ENCODE measurements around the gene BEND4.
"Not testable (repeated sequence)": the region's sequence is repeated elsewhere in the genome, so short reads cannot be mapped to it uniquely, and the experiment has no call there.

The BEND4 gene

DNA sequence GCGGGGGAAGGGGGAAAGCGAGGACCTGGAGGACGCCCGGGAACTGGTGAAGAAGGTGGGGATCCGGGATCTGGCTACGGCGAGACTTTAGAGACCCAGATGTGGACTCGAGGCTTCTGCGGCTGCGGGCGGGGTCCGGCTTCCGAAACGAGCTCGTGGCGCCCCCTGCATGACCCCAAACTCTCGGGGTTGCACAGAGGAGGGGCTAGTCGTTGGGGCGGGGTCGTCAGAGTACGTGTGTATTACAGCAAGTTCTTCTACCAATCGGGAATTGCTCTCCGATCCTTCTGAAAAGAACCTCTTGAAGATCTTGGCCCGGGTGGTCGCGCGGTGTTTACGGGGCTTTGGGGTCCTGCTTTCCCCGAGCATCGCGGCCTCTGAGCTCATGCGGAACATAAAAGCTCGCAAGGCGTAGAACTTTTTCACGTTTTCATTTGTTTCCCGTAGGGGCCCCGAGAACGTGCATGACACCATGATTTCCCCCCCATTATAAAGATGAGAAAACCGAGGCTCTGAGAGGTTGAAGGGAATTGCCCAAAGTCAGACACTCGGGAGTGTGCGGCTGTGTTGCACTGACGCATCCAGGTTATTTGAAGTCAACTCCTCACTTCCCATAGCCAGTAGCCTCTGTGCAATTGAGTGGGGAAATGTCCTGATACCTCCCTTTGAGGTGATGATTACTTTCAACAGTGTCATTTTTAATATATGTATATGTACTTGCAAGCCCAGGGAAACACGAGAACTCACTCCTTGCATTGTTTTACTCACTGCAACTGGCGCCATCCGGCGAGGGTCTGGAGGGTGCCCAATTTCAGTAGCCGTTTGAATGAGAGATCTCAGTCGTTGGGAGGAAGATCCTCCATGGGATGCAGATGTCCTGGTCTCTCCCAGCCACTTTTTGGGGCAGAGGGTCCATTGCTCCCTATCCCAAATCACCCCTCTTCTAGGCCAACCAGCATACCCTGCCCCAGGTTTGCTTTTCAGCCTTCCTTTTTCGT, at the start of gene BEND4:
BEND4 (minus strand) TSS at position 149 of the 998 bp plus-strand sequence. CDS start 512 bp downstream, outside the sequence.
- peak in 1 of 58 donors; percentile 49 for DNase-seq

DNA sequence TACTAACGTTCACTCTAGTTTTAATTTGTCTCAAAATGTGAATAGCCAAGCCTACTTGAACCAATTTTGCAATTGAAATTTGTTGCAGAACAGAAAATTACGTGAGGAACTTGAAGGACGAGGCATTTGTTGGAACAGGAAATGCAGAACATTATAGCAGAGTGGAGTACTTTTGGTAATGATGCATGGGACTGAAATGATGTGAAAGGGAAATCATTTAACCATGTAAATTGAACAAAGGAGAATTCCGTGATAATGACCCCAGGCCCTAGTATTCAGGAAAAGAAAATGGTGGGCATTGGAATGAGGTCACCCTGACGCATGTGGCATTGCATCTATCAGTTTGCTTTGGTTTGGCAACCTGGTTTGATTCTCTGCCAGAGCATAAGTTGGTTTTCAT, 44.9 kb upstream of the BEND4 start:
- DNase-seq, result no peak

DNA sequence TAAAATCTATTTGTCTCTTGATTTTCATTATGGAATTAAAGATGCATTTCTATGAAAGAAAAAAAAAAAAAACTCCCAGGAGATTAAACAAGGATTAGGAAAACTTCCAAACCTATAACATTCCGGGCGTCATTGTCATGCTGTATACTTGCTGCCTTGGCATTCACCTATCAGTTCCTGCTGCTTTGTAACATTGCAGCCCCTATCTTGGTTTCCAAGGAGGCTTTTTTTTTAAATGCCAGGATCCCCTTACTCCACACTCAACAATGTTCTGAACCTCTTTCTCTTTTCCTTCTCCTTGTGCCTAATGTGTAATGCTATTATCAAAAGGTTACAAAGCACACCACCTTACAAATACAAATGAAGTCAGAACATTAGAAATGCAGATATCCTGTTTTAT, 20.5 kb upstream of the BEND4 start:
- DNase-seq, result no peak

DNA sequence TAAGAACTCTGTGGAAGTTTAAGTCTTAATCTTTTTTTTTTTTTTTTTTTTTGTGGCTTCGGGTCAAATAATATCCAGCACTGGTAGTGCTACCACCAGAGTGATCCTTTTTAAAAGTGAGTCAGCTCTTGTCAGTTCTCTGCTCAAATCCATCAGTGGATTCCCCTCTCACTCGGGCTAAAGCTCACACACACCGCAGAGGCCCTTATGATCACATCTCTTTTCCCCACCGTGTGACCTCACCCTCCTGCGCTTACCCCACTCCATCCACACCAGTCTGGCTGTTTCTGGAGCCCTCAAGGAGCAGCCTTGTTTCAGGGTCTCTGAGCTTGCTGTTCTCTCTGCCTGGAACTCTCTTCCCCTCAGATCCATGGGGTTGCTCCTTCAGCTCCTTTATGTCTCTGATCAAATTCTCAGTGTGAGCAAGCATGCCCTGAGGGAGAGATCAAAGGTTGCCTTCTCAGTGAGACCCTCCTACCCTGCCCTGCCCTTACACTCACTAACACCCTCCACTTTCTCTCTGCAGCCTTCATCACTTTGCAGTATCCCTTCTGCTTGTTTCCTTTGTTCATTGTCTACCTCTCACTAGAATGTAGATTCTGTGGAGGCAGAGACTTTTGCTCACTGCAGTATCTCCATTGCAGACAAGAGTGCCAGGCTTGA, 19.8 kb upstream of the BEND4 start:
- no peak for DNase-seq

DNA sequence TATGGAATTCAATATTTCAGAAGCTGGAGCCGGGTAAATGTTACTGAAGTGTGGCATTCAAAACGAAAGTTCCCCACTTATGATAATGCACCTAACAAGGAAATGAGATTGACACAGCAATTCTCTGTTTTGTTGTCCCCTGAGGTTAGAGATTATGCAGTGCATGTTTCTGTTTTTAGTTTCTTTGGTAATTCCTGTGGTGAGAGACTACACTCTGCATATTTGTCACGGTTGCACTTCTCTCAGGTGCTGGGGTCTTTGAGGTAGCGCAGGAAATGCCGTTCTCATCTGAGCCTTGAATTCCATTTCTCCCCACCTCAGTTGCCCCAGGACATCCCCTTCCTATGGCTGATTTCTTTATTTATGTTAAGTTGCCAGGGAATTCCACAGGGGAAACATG, 15.3 kb upstream of the BEND4 start:
- no peak for DNase-seq

DNA sequence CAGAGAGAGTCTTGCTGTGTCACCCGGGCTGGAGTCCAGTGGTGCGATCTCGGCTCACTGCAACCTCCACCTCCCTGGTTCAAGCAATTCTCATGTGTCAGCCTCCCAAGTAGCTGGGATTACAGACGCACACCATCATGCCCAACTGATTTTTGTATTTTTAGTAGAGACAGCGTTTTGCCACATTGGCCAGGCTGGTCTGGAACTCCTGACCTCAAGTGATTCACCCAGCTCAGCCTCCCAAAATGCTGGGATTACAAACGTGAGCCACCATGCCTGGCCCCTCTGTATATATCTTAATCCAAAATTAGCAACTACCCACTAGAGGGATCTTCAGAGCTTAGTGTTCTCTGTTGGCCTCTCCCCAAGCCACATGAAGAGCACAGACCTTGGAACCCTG, 13.7 kb upstream of the BEND4 start:
- not testable (repeated sequence) for DNase-seq

DNA sequence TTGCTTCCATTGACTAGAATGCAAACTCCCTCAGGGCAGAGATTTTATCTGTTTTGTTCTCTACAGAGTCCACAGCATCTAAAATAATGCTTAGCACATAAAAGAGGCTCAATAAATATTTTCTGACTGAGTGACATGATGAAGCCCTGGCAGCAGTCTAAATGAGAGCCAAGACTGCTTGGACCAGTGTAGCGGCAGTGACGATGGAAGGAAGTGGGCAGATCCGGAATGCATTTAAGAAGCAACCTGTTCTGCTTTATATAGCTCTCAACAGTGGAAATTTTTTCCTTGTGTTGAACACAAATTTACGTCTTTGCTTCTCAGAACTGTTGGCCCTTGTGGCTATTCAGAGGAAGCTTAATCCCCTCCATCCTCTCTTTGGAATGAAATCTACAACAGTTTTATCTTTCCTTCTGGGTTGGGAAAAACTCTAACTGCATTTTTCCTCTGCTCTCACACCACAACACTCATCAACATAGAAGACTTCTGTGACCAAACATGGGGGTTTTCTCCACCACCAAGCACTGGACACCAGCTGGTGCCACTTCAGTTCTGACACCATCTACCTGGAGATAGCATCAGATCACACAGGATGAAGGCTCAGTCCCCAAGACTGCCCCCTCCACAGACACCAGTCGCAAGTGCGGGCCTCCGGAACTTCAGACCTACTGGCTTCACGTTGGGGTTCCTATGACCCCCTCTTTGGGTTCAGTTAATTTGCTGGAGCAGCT, 7.0 kb upstream of the BEND4 start:
- DNase-seq, result peak in 2 of 58 donors; percentile 2 to 4

DNA sequence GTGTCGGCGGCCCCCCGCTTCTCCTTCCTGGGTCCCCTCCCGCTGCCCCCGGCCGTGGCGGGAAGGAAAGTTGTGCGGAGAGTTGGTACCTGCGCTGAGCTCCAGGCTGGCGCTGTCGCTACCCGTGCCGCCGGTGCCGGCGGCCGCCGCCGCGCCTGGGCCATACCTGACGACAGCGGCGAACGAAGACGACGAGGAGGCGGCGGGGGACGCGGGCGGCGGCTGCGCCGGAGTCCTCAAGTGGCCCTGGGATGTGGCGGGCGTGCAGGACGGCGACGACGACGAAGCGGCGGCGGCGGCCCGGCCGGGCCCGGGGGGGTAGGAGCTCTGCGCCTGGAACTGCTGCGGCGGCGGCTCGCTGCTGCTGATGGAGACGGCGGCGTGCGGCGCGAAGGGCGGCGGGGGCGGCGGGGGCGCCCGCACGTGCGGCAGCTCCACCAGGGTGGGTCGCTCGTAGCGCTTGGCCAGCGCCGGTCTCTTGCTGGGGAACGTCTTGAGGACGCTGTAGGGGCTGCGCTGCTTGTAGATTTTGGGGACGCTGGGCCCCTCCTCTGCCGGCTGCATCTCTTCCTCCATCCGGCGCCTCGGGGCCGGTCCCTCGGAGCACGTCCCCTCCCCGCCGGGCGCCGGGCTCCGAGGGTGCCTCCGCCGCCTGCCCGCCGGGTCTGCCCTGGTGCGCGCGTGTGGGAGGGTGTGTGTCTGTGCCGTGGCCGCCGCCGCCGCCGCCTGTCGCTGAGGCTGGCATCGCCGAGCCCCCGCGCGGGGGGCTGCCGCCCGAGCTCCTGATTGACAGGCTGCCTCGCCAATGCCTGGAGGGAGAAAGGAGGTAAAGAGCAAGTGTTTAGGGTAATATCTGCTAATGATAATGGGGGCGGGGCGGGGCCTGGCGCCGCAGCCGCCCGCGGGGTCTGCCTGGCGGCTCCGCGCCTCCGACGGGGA, 618 bp downstream of the BEND4 start:
- DNase-seq, result peak in 20 of 58 donors; percentile 5 to 51 (median 20)

DNA sequence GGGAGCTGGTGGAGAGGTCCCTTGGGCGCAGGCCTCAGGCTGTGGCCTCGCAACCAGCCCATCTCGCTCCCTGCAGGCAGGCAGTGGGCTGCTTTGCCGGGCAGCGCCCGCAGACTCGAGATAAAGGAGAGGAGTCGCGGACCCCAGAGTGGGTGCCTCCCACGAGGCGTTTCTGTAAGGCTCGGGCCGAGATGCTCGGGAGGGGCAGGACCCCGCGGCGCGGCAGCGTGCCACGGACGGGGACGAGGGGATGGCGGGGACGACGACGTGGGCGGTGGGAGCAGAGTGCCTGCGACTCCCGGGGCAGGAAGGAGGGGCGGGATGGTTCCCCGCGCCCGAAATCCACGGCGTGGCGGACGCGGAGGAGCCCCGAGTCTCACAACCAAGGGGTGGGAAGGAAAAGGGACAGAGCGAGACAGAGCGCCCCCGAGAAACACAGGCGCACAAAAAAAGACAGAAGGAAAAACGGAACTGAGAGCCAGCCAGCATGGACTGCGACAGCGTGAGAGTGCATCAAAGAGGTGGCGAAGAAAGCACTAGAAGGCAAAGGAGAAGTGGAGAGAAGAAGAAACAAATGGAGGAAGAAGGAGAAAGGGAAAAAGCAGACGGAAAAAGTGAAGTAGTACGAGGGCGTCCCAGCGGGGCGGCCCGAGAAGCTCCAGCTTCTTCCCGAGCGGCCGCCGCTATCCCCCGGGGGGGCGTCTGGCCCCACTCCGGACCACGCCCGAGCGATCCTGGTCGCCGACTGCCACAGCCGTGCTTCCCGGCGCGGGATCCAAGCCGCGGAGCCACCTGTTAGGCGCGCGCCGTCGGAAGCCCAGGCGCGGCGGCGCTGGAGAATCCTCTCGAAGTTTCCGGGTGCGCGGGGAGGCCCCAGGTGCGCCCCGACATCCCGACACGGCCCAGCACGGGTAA, 1.5 kb downstream of the BEND4 start:
- DNase-seq, result peak in 2 of 58 donors; percentile 6 to 11

DNA sequence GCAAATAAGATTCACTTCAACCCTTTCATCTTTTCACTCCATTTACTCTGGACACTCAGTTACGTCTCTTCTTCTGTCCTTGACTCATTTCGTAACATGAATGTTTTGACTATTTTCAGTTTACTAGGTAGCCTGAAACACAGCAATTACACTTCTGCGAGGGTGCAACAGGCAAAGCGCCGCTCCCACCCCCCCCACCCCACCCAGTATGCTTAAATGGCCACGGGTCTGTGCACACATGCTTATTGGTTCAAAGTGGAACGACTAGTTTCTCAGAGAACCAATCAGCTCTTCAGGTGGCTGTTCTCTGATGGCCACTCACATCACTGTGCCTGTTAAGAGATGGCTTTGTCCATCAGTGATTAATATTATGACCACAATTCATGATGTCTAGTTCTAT, 3.5 kb downstream of the BEND4 start:
- DNase-seq, result no peak

DNA sequence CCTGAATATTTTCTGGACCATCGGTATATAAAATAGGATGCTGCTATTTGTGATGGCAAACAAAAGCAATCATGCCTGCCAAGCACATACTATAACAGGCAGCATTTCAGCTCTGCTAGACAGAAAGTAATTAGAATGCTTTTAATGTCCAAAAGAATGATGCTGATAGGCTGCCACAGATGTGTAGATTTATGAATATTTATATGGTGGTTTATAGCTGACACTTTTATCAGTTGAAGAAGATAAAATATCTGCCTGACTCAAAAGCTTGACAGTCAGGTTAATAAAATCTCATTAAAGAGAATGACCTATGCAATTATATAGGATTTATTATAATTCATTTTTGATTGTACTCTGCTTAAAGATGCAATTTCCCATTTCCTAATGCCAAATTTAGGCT, 4.0 kb downstream of the BEND4 start:
- DNase-seq, result no peak

DNA sequence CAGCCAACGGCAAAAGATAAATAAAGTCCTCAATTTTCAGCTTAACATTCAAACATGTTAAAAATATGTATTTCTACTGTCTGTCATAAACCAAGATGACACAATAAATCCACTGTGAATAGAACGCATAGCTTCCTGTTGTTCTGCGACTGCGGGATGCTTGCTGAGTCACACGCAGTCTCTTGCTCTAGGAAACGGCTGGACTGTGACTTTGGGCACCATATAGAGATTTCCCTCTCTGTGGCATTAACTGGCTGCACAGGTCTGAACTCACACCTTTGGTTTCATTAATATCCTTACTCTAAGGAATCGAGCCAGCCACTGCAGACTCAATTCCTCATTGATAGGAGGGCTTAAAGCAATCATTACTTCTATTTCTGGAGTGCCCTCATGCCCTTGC, 8.4 kb downstream of the BEND4 start:
- DNase-seq, result no peak

DNA sequence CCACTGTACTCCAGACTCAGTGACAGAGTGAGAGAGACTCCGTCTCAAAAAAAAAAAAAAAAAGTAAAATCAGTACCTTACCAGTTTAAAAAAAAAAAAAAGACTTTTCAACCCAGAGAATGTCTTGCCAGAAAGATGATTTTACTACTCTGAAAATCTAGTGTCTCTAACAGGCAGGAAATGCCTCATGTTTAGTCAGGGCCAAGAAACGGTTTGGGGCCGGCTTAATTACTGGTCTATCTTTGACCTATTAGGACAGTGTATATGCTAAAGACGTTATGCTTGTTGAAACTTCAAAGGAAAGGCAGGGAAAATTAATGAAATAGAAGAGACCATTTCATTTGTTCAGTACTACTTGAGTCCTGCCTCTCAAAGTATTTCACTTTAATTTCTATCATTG, 9.9 kb downstream of the BEND4 start:
- no peak for DNase-seq

DNA sequence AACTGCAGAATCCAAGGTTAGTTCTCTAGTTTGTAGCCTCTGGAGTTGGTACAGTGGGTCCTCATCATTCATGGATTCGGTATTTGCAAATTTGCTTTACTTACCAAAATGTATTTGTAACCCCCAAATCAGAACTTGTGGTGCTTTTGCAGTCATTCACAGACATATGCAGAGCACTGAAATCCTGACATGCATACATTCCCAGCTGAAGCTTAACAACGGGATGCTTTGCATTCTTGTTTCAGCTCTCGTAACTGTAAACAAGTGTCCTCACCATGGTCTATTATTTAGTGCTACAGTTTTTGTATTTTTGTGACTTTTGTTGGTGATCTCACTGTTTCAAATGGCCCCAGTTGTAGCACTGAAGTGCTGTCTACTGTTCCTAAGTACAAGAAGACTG, 16.1 kb downstream of the BEND4 start:
- no peak for DNase-seq

DNA sequence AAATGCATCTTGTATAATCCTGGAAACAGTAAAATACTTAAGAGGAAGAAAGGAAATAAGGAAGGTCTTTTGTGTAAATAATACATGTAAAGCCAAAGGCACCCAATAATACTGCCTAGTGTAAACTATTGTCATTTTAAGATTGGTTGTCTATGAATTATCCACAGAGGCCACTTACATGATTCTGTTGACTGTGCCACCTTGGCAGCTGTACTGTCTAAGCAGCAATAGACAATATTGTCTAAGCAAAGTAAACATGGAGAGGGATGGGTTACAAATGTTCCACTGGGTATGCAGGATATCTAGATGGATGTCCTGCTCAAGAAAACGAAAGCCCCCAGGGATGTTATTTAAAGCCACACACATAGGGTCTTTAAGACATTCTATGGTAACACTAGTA, 19.4 kb downstream of the BEND4 start:
- DNase-seq, result no peak

DNA sequence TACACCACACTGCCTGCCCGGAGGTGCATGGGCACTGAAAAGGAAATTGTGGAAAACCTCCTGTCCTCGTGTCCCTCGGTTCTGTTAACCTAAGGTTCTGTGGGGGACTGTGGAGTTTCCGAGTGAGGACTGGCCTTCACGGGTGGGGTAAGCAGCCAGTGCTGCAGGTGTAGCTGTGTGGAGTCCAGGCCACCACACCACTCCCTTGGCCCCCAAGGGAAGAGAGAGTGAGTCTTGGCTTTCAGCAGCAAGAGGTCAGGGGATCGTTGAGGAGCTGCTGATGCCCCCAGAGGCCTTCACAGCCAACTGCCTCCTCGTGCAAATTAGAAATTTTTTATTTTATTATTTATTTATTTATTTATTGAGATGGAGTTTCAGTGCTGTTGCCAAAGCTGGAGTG, 20.4 kb downstream of the BEND4 start:
- no peak for DNase-seq

DNA sequence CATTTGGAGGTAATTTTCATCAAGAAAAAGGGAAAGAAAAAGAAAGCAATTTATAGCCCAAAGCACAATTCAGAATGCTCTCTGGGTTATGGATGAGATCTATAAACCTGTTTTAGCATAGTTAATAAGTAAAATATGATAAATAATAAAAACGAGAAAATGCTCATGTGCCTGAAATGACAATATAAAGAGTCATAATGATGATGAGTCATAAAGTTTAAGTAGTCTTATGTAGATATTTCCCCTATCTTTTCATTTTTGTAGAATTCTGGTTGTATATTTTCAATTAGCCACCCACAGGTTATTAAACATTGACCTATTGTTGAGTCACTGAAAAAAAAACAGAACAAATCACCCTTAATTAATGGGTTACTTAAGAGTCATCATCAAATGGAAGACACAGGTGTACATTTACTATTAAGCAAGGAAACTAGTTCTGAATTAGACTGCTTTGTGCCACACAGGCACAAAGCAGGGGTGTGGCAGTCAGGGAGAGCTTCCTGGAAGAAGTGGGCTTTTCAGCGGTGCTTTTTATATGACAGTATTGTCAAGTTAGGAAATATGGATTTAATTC, 29.3 kb downstream of the BEND4 start:
- no peak for DNase-seq

DNA sequence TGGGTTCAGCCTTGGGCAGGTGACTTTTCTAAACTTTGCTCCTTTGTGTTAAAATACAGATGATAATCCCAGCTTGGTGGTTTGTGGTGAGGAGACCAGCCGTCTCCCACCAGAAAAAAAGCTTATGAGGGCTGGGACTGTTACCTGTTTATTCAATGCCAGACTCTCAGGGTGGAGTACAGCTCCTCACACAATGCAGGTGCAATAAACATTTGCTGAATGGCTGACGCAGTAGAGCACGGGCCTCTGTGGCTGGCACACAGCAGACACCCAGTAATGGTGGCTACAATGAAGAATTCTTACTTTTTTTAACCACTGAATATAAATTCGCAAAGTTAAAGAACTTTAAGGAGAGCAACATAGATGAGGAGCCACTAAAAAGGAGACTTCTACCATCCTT, 30.2 kb downstream of the BEND4 start:
- DNase-seq, result no peak

DNA sequence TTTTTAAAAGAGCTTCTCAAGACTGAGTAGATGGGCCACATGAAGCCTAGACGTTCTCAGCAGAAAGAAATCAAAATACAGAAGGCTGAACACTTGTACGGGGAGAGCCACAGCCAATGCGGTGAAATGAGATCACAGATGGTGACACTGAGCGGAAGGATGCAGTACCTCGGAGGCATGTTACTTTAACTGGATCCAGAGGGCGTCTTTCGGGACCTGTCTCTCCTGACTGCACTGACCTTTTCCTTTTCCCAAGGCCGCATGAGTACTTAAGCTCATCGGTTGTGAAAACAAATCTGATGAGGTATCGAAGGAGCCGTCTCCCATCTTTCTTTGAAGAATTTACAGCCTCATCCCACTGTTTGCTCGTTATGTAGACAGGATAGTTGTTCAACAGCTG, 32.6 kb downstream of the BEND4 start:
- DNase-seq, result no peak

Data from anterior cingulate cortex (tissue), 58 donors.